GM19463 (cell line): ENCODE measurements around the gene AKR7A3.
"Not testable (repeated sequence)": the region's sequence is repeated elsewhere in the genome, so short reads cannot be mapped to it uniquely, and the experiment has no call there.

Source experiments
- ATAC-seq: cut with Tn5 transposase; IDR thresholded peaks from one replicate; pipeline ENCODE4 v1.9.1; 2021; ENCODE audit warnings: mild to moderate bottlenecking, moderate library complexity; ENCODE audit not compliant: unreplicated experiment

AKR7A3 gene

DNA sequence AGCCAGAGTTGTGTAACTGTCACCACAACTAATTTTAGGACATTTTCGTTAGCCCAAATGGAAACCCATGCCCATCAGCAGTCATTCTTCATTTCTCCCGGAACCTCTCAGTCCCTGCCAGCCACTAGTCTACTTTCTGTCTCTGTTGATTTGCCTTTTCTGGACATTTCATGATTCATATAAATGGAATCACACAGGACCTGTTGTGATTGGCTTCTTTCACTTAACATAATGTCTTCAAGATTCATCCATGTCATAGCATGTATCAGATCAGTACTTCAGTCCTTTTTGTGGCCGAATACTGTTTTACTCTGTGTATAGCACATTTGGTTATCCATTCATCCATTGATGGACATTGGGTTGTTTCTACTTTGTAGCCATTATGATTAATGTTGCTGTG is 30.6 kb upstream of the AKR7A3 start:
- ATAC-seq, result no peak

DNA sequence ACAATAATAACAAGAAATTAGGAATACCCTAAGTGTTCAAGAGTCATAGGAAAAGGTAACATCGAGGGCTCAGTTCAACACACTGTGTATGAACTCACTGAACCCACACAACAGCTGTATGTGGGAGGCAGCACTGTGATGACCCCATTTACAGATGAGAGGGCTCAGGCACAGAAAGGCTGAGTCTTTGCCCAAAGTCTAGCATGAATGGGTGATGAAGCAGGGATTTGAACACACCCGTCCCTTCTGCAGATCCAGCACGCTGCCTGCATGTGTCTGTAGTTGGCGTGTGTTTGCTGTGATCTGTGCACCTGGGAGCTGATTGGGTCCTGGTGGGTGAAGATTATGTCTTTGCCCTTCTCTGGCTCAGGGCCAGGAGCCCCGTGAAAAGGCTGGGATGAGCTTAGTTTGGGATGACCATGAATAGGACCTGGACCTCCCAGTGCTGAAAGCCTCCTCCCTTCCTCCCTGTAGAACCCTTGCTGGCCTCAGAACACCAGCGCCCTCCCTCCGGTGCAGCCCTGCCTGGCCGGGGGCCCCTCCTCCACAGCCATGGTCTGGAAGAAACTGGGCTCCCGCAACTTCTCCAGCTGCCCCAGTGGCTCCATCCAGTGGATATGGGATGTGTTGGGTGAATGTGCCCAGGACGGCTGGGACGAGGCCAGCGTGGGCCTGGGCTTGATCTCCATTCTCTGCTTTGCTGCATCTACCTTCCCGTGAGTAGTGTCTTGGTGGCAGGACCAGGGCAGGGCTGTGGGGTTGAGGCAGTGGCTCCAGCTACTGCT is 28.7 kb upstream of the AKR7A3 start:
- no peak for ATAC-seq

DNA sequence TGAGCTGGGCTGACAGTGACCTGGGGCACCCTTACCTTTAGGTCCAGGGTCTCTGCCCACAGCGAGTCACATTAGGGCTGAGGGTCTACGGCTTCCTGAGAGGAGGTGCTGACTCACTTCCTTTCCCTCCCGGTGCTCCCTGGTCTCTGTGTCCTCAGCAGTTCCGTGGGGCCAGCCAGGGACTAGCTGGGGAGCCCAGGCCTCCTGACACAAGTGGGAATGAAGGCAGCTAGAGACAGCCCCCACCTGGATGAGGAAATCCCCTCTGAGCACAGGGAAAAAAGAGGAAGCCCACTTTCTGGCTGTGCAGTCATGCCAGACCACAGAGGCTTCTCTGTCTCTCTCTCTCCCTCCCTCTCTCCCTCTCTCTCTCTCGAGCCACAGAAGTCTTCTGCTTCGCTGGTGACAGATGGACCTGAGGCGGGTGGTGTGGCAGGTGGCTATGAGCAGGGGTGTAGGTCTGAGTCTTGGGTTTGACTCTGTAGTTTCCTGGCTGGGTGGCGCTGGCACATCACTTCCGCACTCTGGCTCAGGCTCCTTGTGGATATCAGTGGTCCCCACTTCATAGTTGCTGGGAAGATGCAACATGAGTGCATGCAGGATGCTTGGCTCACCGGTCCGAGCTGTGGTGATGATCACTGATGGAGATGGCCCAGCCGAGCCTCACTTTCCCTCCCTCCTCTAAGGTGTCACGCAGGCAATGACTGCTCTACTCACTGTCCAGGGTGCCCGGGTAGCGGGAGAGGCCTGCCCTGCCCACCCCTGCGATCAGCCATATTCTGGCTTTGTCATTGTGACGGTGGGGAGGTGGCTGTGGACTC is 27.0 kb upstream of the AKR7A3 start:
- ATAC-seq, result peak; percentile 37

DNA sequence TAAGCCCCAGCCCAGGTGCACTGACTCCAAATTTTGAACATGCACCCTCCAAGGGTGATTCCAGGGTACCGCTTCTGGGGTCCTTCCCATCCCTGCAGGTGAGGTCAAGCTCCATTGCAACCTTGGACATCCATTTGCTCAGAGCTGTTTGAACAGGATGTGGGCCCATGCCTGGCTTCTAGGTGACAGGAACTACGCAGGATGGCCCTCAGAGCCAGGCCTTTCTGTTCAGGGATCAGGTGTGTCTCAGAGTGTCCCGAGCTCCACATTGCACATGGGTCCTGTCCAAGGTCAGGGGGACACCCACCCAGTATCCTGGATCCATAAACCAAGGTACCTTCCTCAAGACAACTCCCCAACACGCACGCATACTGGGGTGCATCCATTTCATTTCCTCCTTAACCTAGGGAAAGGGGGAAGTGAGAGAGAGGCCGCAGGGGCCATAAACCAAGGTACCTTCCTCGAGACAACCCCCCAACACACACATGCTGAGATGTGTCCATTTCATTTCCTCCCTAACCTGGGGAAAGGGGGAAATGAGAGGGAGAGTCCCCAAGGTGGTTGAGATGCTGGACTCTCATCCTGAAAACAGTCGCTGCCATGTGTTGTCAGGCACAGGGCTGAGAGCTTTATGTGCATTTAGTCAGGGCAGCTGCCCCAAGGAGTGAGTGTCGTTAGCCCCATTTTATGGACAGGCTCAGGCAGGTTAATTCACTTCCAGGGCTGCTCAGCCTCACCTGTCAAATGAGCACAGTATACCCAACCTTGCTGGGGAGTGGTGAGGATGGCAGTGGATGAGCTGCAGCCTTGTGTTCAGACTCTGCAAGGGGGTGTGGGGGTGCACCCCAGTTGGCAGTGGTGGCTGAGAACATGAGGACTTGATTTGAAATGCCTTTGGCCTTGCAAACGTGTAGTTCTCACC is 25.7 kb upstream of the AKR7A3 start:
- ATAC-seq, result no peak

DNA sequence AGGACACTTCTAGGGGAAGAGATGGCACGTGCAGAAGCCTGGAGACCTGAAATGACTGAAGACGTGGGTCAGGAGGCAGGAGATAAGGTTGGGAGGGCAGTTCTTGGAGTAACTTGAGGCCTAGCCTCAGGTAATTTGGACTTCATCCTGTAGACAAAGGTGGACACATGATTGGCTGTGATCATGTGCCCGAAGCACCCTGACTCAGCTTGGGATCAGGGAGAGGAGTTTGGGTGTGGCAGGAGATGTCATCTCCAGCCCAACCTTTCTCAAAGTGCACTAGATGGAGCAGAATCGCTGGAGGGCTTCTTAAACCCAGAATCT is 25.0 kb upstream of the AKR7A3 start:
- no peak for ATAC-seq

DNA sequence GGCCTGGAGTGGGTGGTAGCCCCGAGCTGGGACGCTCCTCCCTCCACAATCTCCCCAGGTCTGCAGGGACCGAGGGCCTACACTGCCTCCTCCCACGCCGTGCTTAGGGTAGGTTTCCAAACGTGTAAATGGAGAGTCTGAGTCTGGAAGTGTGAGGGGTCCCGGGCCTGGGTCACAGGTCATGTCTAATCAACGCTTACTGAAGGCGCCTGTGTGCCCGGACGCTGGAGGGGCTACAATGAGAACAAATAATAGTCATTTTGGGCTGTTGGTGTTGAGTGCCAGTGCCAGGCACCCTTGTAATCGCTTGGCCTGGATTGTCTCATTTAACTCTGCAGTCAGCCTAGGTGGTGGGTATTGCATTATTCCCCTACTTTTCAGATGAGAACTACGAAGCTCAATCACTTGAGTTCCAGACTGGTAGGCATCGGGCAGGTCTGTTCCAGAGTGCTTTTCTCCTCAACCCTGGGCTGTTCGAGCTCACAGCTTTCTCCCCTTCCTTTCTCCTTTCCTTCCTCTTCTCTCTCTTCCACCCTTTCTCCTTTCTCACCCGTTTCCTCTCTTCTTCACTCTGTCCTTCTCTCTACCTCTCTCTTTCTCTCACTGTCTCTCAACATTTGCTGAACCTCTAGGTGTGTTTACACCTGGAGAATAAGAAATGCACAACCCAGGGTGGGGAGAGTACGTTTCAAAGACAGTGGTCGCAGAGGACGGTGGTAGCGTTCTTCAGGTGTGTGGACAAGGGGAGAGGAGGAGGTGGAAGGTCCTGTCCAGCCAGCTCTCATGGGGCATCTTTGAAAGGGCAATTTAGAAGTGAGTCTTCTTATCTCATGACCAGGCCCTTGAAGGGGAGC is 24.4 kb upstream of the AKR7A3 start:
- ATAC-seq, result peak; percentile 10

DNA sequence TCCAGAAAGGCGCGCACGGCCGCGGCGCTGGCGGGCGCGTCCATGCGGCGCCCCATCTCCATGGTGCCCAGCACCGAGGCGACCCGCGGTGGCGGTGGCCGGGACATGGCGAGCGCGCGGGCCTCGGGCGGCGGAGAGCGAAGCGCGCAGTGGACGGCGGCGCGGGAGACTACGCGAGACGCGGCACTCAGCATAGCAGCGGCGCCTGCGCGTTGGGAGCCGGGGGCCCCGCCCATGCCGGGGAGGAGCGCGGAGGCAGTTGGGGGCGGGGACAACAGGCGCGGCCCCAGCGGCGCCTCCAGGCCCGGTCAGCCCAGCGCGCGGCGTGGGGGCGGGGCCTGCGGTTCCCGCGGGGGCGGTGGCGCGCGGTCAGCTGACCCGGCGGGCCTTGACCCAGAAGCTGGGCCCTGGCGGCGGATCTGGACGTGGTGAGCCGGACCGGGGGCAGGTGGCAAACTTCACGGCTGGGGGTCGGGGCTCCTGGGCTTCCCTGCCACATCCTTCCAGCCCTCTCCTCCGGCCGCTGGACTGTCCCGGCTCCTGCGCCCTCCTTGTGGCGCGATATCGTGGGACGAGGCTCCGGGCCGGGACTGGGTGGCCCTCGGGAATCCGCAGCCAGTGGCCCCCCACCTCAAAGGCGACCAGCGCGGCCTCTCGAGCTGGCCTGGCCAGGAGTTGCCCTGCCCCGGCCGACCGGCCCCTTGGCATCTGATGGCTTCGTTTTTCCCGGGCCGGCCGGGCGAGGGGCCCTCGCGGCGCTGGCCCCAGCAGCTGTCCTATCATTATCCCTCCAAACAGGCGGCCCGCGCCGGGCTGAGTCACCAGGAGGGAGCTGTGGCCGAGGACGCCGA is 23.6 kb upstream of the AKR7A3 start, which contains the start of the genes AKR7A2 and SLC66A1:
AKR7A2 (minus strand) TSS at position 214 of the 851 bp plus-strand sequence; CDS start at position 194, 20 bp downstream.
SLC66A1 (plus strand) TSS at position 396 of the 851 bp plus-strand sequence. CDS start 5,352 bp downstream, outside the sequence.
- peak; percentile 63 for ATAC-seq

DNA sequence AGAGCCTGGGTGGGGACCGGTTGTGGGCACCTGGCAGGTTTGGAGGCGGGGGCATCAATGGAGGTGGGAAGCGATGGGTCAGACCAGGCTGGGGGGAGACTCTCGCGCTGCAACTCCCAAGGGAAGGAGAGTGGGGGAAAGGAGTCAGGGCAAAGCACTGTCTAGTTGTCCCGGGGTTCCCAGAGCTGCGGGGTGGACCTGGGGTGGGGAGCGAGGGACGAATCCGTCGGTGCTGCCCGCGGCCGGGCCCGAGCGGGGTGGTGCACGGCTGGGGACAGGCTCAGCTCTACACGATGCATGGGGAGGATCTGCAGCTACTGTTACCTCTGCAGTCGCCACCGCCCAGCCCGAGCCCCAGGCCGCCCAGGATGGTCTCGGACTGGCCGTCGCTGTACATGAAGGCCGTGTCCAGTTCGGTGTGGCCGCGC is 22.9 kb upstream of the AKR7A3 start:
- peak; percentile 5 for ATAC-seq

DNA sequence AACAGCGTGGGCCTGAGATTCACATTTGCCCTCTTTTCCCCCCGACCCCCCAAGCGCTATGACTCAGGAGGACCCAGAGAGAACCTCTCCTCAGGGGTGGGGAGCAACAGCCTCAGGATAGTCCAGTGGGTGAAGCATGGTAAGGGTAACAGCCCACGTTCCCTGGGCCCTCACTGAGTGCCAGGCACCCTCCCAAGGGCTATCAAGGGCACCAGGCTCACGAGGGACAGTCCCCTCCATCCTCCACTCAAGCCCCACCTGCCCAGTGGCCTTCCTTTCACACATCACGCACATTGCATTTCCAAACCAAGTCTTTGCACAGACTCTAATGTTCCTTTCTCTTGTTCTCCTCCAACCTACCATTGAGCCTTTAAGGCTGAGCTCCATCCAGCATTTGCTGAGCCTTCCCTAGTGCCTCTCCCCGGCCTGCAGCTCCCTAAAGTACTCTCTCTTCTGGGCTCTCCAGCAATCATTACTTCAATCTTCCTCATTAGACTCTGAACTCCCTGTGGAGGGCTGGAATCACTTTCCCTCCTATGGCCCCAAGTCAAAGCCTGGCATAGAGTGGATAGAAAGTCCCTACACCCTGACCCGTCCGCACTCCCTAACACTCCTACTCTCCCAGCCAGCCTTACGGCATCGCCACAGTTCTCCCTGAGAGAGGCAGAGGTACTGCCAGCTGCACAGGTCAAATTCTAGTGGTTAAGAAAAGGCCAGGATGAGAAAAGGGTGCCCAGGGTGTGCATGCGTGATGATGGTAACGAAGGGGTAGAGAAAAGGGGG is 22.3 kb upstream of the AKR7A3 start:
- no peak for ATAC-seq

DNA sequence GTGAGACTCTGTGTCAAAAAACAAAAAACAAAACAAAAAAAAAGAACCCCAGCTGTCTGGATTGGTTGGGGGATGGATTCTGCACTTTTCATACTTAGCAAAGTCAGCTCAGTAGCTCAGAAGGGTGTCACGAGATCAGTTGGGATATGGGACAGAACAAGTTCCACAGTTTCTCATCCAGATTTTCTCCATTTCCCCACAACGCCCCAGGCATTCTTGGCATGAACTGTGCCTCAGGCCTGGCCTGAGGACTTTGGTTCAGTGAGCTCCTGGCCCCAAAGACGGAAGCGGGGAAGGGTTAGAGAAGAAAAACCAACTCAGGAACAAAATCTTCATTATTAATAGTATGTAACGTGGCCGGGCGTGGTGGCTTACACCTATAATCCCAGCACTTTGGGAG is 21.5 kb upstream of the AKR7A3 start:
- no peak for ATAC-seq

DNA sequence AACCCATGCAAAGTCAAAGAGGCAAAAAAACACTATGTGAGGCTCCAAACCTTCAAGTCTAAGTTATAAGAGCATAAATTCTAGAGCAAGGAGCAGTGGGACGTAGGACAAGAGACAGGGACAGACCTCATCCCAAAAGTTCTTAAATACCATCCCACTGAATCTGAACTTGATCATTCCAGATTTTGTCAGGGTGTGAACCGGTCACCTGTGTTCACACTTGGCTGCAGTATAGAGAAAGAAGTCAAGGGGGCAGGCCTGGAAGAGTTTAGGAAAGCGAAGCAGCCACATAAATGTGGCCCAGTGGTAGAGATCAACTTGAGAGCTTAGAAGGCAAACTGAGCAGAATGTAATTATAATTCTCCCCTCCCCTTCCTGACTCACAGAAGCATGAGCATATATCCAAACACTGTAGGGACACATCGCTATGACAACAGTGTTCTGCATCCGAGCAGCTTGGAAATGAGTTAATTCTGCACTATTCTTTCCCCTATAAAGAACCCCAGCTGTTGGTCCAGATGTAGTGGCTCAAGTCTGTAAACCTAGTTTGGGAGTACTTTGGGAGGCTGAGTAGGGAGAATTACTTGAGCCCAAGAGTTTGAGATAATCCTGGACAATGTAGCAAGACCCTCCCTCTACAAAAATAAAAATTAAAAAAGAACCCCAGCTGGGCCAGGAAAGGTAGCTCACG is 20.7 kb upstream of the AKR7A3 start:
- no peak for ATAC-seq

DNA sequence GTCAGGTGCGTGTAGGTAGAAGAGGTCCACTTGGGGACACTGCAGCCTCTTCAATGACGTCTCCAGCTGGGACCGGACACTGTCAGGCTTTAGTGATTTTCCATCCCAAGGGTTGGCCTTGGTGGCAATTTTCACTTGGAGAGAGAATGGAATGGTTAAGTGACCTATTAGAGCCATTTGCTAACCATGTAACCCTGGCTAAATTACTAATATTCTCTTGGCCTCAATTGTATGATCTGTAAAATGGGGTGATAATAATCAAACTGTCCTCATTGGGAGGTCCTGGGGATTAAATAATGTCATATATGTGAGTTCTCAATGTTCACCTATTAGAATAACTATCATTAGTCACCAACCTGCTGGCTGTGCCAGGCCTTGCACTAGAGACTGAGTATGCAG is 19.9 kb upstream of the AKR7A3 start:
- ATAC-seq, result no peak

DNA sequence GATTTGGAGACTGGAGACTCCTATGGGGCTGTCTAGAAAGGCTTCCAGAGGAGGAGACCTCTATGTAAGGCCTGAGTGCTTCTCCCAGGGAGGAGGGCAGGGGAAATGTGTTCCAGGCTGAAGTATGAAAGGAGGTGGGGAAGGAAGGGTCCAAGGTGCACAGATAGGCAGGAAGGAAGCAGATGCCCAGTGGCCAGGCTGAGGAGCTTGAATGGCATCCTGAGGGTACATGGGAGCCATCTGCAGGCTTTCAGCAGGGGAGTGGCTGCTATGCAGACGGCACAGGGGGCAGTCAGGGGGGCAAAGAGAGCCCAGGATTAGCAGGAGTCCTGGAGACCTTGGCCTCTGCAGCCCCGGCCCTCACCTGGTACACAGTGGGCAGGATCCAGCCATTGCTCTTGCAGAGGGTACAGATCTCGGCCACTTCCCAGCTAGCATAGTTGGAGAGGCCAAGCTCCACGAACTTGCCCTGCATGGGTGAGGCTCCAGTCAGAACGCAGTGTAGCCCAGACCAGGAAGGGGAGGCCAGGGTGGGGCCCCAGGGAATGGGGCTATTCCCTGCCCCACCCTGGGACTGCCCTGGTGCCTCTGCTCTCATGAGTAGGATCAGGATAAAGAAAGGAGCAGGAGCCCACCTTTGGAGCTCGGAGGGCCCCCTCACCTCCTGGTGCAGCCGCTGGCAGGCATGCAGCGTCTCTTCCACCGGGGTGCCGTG is 19.4 kb upstream of the AKR7A3 start:
- no peak for ATAC-seq

DNA sequence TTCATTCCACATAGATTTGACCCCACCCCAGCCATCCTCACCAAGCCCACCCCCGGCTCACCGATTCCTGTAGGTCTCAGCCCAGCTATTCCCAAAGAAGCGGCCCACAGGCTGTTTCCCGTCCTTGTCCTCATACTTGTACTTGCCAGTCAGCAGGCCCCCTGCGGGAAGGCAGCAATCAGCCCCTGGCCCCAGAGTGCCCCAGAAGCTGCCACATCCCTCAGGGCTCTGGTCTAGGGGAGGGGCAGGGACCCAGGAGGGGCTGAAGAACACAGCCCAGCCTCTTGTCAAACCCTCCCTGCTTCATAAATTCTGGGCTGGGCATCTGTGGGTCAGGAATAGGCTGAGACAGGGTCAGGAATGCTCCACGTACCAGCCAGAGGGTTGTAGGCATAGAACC is 18.4 kb upstream of the AKR7A3 start:
- no peak for ATAC-seq

DNA sequence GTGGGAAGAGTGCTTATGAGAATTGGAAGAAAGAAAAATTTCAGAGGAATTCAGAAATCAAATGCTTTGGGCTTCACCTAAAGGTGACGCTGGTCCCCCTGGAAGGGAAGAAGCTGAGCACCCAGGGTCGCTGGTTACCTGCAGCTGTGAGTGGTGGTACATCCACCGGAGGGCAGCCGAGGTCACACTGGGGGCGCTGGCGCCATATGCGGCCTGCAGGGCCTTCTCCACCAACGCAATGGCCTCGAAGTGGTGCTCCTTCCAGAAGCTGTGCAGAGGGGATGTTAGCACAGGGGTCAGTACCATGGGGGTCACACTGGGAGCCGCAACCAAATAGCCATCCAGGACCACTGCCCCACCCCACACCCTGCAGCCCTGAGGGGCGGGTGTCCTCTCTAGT is 17.3 kb upstream of the AKR7A3 start:
- ATAC-seq, result no peak

DNA sequence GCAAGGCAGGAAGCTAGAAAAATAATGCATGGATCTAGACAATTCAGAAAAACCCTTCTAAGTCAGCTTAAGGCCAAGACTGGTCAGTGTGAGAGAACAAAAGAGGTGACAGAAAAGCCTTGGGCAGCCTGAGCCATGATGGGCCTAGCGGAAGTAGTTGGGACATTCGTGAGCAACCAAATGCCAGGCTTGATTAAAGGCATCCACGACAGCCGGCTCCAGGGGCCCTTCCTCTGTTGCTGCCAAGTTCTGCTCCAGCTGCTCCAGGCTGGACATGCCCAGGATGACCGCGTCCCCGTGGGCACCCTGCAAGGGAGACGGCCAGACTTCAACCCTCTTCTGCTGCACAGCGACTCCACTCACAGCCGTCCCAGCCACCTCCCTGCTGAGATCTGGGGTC is 15.5 kb upstream of the AKR7A3 start:
- not testable (repeated sequence) for ATAC-seq

DNA sequence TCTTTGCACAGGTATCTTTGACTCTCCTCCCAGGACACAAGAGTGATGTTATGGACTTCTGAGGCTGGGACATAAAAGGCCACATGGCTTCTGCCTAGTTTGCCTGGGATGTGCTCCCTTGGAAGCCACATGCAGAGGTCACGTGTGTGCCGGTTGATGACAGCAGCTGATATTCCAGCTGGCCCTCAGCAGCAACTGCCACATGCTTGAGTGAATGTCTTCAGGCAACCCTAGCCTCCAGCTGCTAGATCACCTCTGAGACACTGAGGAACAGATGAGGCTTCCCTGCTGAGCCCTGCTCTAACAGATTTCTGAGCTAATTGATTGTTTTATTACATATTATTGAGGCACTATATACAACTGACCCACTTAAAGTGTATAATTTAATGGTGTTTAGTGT is 11.6 kb upstream of the AKR7A3 start:
- ATAC-seq, result no peak
